ENCODE measurements around the gene ASB15.
A peak's percentile ranks its signal among the peaks of the same experiment; 100 is the strongest.

The ASB15 gene

DNA sequence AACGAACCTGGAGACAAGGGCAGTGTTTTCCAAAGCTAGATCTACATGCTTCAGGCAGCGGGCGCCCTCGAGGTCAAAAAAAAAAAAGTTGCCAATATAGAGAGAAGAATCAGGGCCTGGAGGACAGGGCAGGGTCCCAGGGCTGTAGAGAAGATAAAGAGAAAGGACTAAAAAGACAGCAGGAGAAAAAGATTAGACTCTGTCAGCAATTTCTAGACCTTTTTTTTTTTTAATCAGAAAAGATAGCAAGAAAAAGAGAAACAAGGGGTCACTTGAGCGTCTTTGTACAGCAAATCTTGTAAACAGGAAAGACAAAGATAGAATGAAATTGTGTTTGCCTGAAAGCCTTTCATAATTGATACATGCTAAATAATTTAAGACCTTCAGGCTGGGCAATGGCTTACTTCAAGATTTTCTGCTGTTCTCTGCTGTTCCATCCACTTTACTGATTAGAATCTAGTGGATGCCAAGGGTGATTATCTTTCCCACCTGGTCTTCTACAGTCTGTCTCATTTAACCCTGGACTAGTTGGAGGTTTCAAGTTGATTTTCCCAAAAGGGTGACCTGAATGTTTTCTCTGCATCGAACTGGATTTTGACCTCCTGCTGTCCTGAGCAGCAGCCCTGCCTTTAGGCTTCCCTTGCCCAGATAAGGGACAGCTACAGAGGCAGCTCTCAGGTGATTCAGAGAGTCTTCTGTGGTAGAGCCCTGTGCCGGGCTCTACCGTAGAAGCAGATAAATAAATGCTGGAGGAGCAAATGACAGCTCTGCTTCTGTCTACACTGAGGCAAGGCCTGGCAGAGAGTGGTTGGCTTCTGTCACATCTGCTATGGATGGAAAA, 59.1 kb downstream of the ASB15 start:
- Mint-ChIP-seq H3K4me1 (no peaks in the 10 kb centered on the region), H3K36me3 (no peaks in the 10 kb centered on the region), H3K27ac (no peak overlapping the region), H3K27me3 (peaks cover 29% of the 10 kb centered on the region), H3K4me3 (no peak overlapping the region), H3K9me3 (no peaks in the 10 kb centered on the region)
- no peak for ATAC-seq

DNA sequence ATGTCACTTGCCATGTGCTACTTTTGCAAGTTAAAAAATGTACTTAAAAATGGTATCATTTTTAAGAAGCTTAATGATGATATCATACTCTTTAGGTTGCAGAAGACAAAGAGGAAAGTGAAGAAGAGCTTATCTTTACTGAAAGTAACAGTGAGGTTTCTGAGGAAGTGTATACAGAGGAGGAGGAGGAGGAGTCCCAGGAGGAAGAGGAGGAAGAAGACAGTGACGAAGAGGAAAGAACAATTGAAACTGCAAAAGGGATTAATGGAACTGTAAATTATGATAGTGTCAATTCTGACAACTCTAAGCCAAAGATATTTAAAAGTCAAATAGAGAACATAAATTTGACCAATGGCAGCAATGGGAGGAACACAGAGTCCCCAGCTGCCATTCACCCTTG, 60.1 kb downstream of the ASB15 start:
- Mint-ChIP-seq H3K27ac (no peak overlapping the region), H3K36me3 (no peaks in the 10 kb centered on the region), H3K4me1 (no peaks in the 10 kb centered on the region), H3K4me3 (no peak overlapping the region), H3K27me3 (peaks cover 29% of the 10 kb centered on the region), H3K9me3 (no peaks in the 10 kb centered on the region)
- ATAC-seq: no peak

DNA sequence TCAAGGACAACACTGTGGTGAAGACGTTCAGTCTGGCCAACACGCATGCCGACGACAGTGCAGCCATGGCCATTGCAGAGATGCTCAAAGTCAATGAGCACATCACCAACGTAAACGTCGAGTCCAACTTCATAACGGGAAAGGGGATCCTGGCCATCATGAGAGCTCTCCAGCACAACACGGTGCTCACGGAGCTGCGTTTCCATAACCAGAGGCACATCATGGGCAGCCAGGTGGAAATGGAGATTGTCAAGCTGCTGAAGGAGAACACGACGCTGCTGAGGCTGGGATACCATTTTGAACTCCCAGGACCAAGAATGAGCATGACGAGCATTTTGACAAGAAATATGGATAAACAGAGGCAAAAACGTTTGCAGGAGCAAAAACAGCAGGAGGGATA, 60.7 kb downstream of the ASB15 start:
- Mint-ChIP-seq H3K36me3 (no peaks in the 10 kb centered on the region), H3K4me1 (no peaks in the 10 kb centered on the region), H3K4me3 (no peak overlapping the region), H3K9me3 (no peaks in the 10 kb centered on the region), H3K27ac (no peak overlapping the region), H3K27me3 (peaks cover 29% of the 10 kb centered on the region)
- ATAC-seq: no peak

DNA sequence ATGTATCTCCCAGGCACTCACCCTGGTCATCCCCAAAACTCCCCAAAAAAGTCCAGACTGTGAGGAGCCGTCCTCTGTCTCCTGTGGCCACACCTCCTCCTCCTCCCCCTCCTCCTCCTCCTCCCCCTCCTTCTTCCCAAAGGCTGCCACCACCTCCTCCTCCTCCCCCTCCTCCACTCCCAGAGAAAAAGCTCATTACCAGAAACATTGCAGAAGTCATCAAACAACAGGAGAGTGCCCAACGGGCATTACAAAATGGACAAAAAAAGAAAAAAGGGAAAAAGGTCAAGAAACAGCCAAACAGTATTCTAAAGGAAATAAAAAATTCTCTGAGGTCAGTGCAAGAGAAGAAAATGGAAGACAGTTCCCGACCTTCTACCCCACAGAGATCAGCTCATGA, 61.1 kb downstream of the ASB15 start:
- no peak overlapping the region for H3K27ac Mint-ChIP-seq
- H3K36me3 Mint-ChIP-seq: no peaks in the 10 kb centered on the region

DNA sequence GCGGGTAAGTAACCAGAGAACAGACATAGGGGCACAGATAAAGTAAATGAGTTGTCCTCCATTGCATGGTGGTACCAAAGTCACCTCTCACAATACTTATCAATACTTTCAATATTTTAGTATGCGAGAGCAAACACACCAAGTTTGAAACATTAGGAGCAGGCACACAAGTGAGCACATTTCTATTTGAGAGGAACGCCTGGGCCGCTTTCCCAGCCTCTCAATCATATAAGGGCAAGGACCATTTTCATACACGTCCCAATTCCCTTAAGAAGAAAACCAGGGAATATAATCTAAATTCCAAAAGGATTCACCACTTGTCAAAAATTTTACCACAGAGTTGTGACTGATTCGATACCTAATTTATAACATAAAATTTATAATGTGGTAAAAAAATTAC, 61.6 kb downstream of the ASB15 start:
- no peaks in the 10 kb centered on the region for H3K36me3 Mint-ChIP-seq
- H3K4me1 Mint-ChIP-seq: no peaks in the 10 kb centered on the region
- no peaks in the 10 kb centered on the region for H3K9me3 Mint-ChIP-seq
- ATAC-seq: no peak
- H3K4me3 Mint-ChIP-seq: no peak overlapping the region
- no peak overlapping the region for H3K27ac Mint-ChIP-seq
- peaks cover 29% of the 10 kb centered on the region for H3K27me3 Mint-ChIP-seq

More for the DNA sequence above, 61.1 kb downstream of the ASB15 start:
- no peak for ATAC-seq
- Mint-ChIP-seq H3K4me1 (no peaks in the 10 kb centered on the region), H3K9me3 (no peaks in the 10 kb centered on the region), H3K4me3 (no peak overlapping the region), H3K27me3 (peaks cover 29% of the 10 kb centered on the region)

GRCh38 chr7:123665157-123665556, 63.5 kb downstream of the ASB15 start:
- no peaks in the 10 kb centered on the region for H3K9me3 Mint-ChIP-seq
- H3K27me3 Mint-ChIP-seq: peaks cover 16% of the 10 kb centered on the region
- no peaks in the 10 kb centered on the region for H3K4me1 Mint-ChIP-seq
- no peak for ATAC-seq
- no peak overlapping the region for H3K27ac Mint-ChIP-seq
- H3K36me3 Mint-ChIP-seq: no peaks in the 10 kb centered on the region
- no peak overlapping the region for H3K4me3 Mint-ChIP-seq

DNA sequence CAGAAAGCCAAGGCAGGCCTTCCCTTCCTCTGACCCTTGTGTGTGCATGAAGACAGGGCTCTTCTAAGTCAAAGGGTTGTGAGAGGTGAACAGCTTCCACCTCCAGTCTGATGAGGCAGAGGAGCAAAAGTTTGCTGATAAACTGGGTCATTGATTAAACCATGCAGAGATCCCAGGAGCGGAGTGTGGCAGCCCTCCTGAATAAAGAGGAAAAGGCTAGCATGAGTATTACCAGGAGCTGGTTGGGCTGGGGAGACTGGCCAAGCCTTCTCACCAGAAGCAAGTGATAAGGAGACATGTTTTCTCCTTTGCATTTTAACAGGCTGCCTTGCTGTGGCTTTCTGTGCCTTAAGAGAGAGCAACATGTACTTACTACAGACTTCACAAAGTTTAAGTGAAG, 64.3 kb downstream of the ASB15 start:
- ATAC-seq: peak; percentile 5
- Mint-ChIP-seq H3K36me3 (no peaks in the 10 kb centered on the region), H3K27ac (no peak overlapping the region)

DNA sequence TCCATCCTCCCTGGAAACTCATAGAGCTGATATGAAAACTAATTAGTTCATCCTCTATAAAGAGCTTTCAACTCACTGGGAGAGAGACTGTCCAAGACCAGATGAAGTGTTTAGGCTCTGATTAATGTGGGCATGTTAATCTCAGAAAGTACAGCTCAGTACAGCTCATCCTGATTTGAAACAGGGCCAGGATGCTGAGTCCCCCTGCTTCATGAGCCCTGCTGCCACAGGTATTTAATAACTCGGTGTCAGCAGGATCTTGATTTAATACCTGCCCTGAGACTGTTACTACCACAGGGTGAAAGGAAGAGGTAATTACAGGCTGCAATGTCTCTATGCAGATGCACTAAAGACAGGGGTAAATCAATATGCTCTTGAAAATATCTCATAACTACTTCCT, 64.9 kb downstream of the ASB15 start:
- H3K4me3 Mint-ChIP-seq: no peak overlapping the region
- no peak overlapping the region for H3K27ac Mint-ChIP-seq
- peaks cover 3% of the 10 kb centered on the region for H3K27me3 Mint-ChIP-seq
- no peaks in the 10 kb centered on the region for H3K4me1 Mint-ChIP-seq
- H3K36me3 Mint-ChIP-seq: no peaks in the 10 kb centered on the region
- ATAC-seq: no peak
- no peaks in the 10 kb centered on the region for H3K9me3 Mint-ChIP-seq

More for the DNA sequence above, 64.3 kb downstream of the ASB15 start:
- no peaks in the 10 kb centered on the region for H3K4me1 Mint-ChIP-seq
- H3K4me3 Mint-ChIP-seq: no peak overlapping the region
- peaks cover 9% of the 10 kb centered on the region for H3K27me3 Mint-ChIP-seq
- H3K9me3 Mint-ChIP-seq: no peaks in the 10 kb centered on the region

GRCh38 chr7:123669485-123669884, 67.9 kb downstream of the ASB15 start:
- H3K4me3 Mint-ChIP-seq: no peak overlapping the region
- H3K36me3 Mint-ChIP-seq: no peaks in the 10 kb centered on the region
- no peaks in the 10 kb centered on the region for H3K27me3 Mint-ChIP-seq
- no peaks in the 10 kb centered on the region for H3K9me3 Mint-ChIP-seq
- H3K4me1 Mint-ChIP-seq: no peaks in the 10 kb centered on the region
- no peak overlapping the region for H3K27ac Mint-ChIP-seq
- no peak for ATAC-seq

DNA sequence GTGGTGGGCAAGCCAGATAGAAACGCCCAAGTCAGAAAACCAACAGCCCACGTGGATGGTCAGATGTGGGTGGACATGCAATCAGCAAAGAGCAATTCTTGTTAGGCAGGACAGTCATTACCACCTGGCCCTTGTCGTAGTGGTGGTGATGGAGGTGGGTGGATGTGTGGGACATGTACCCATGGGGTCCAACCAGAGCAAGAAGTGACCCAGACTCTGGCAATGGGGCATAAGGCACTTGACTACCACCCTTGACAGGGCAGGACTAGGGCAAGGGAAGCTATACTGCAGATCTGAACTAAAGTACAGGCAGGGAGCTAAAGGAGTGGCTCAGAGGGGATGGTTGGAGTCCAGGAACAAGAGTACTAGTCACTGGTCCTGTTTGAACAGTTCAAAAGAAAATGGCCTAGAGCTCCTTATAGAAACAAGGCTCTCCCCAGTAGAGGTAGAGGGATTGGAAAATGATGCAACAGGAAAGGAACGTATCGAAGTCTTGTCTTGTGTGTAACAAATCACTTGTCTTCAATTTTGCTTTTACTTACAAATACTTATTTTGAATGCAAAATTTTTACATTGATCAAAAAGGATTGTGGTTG, 71.6 kb downstream of the ASB15 start:
- no peak overlapping the region for H3K27ac Mint-ChIP-seq
- no peaks in the 10 kb centered on the region for H3K9me3 Mint-ChIP-seq
- no peaks in the 10 kb centered on the region for H3K27me3 Mint-ChIP-seq
- no peak overlapping the region for H3K4me3 Mint-ChIP-seq
- H3K36me3 Mint-ChIP-seq: no peaks in the 10 kb centered on the region
- no peak for ATAC-seq
- H3K4me1 Mint-ChIP-seq: no peaks in the 10 kb centered on the region

- Mint-ChIP-seq H3K36me3 (peaks cover under 1% of the 10 kb centered on the region), H3K27ac (no peak overlapping the region), H3K27me3 (no peaks in the 10 kb centered on the region), H3K9me3 (no peaks in the 10 kb centered on the region), H3K4me3 (no peak overlapping the region), H3K4me1 (no peaks in the 10 kb centered on the region)
- no peak for ATAC-seq
Measured at GRCh38 chr7:123673752-123674398, 72.3 kb downstream of the ASB15 start.

DNA sequence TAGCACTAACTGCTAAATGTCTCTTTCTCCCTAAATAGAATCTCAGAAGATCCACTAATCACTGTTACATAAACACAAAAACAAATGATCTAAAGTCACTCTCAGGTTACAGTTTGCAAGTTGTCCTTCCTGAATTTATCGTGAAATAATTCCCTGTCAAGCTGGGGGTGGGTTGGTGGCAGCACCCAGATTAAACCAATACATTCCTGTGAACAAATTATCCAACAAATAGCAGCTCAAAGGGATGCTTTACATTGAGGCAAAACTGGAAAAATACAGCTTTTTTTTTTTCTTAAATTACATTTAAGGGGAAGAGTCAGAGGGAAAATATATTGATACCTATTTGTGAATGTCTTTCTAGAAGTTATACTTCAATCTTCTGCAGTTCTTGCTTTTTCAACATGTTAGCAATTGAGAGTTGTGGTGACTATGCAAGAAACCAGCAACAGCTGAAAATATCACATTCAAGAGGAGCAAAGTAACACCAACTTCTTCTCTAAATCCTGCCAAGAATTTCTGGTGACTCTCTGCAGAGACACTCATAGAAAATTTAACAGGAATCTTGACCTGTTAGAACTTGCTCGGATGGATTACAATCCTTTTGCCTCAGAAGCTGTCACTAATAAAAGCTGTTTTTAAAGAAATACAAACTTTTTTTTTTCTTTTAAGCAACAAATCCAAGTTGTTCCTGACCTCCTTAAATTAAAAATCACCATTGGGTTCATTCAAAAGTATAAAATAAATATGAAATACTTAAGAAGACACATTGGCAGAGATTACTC, 73.0 kb downstream of the ASB15 start:
- no peaks in the 10 kb centered on the region for H3K9me3 Mint-ChIP-seq
- no peak for ATAC-seq
- H3K4me1 Mint-ChIP-seq: no peaks in the 10 kb centered on the region
- no peak overlapping the region for H3K27ac Mint-ChIP-seq
- no peak overlapping the region for H3K4me3 Mint-ChIP-seq
- peaks cover 5% of the 10 kb centered on the region for H3K36me3 Mint-ChIP-seq
- no peaks in the 10 kb centered on the region for H3K27me3 Mint-ChIP-seq

DNA sequence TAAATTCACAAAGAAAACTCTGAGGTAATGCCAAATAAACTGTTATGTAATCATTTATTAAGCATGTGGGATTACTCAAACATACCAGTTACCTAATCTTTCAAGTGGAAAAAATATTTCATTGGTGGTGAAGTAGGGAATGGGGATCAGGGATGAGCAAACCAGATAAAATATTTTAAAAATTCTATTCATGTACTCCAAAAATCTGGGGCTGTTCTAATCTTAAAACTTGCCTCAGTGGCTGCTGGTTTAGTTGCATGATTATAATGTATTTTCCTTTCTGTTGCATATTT, 73.5 kb downstream of the ASB15 start:
- no peak overlapping the region for H3K27ac Mint-ChIP-seq
- no peaks in the 10 kb centered on the region for H3K27me3 Mint-ChIP-seq
- no peak for ATAC-seq
- H3K9me3 Mint-ChIP-seq: no peaks in the 10 kb centered on the region
- peaks cover 5% of the 10 kb centered on the region for H3K36me3 Mint-ChIP-seq
- H3K4me1 Mint-ChIP-seq: no peaks in the 10 kb centered on the region
- no peak overlapping the region for H3K4me3 Mint-ChIP-seq

DNA sequence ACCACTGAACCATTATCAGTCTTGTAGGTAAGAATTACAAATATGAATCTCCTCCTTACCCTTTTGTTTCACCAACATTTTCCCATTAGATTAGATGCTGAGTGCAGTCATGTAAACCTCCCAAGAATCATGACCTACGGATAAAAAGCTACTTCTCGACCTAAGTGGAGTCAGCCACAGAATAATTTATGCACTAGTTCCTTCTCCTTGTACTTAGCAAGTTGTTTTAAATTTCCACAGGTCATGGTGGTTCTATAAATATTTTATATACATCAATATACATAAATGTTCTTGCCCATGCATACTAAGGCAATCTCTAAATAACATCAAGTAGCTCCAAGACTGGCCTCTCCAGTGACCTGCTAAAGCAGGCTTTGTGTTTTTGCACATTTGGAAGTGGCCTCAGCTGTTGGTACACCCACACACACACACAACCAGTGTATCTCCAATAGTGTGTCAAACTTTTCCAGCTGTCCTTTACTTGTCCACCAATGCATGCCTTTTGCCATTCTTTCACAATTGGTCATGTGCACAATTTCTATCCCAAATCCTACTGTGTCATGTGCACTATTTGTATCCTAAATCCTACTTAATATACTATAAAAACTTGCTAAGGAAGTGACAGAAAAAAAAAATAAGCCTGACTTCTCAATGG, 75.6 kb downstream of the ASB15 start:
- H3K4me3 Mint-ChIP-seq: no peak overlapping the region

GRCh38 chr7:123679614-123680013, 78.0 kb downstream of the ASB15 start:
- Mint-ChIP-seq H3K4me3 (no peak overlapping the region), H3K27me3 (no peaks in the 10 kb centered on the region), H3K4me1 (no peaks in the 10 kb centered on the region), H3K9me3 (no peaks in the 10 kb centered on the region), H3K27ac (no peak overlapping the region), H3K36me3 (peaks cover 15% of the 10 kb centered on the region)
- no peak for ATAC-seq

More for the DNA sequence above, 75.6 kb downstream of the ASB15 start:
- Mint-ChIP-seq H3K36me3 (peaks cover 5% of the 10 kb centered on the region), H3K4me1 (no peaks in the 10 kb centered on the region), H3K27ac (no peak overlapping the region), H3K9me3 (no peaks in the 10 kb centered on the region), H3K27me3 (no peaks in the 10 kb centered on the region)
- ATAC-seq: no peak
